Measurements from ENCODE around the gene TUBA4A. TPM values are rescaled to one million over a fixed set of nuclear protein-coding genes. Genes with fewer than 3 reads are reported as not detected.
"Not testable (repeated sequence)": the region's sequence is repeated elsewhere in the genome, so short reads cannot be mapped to it uniquely, and the experiment has no call there.

The TUBA4A gene
- total RNA-seq, 2 experiments from 2014 or later = 219 to 229 TPM

DNA sequence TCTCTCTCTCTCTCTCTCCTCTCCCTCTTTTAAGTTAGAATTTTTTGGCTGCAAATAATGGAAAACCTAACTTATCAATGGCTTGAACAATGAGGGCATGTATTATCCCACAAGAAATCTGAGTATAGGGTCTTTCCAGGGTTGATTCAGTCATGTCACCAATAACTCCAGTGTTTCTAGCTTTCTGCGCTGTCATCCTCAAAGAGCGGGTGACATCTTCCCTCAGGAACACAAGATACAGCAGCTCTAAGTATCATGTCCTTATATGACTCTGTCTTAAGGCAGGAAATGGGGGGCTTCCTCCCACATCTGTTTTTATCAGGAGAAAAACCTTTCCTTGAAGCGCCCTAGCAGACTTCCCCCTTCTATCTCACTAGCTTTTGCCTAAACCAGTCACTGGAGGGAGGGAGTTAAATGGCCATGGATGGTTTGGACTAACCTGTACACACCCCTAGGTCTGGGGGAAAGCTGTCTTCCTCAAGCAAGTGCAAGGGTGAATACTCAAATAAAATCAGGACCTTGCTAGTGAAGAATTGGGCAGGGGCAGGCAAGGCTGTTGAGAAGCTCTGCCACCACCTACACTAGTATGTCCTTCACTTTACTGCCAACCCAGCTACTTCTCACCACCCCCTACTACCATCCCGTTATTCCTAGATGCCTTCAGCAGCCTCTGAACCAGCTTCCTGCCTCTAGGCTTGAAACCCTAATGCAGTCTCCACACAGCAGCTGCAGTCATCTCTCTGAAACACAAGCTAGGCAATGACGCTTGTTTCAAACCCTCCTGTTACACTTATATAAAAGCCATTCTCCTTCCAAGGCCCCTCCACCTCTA, 7.5 kb upstream of the TUBA4A start:
- H3K36me3 Mint-ChIP-seq = no peaks in the 10 kb centered on the region
- no peaks in the 10 kb centered on the region for H3K9me3 Mint-ChIP-seq
- ChIA-PET CTCF (interaction anchor here (1.1 to 4.8 kb wide), 4 partner anchors 10 to 34 kb away, joined by 3 to 28 read pairs (median 13); partner anchors contain the start of gene DNAJB2), POLR2A (no interaction called here)
- intact Hi-C loops (cut with micrococcal nuclease) = no loop called here
- H3K4me3 Mint-ChIP-seq = no peak overlapping the region
- DNase-seq = no peak
- no peaks in the 10 kb centered on the region for H3K4me1 Mint-ChIP-seq (ENCODE audit: low read depth)
- H3K27ac Mint-ChIP-seq = no peak overlapping the region
- H3K27me3 Mint-ChIP-seq = peaks cover 1% of the 10 kb centered on the region

DNA sequence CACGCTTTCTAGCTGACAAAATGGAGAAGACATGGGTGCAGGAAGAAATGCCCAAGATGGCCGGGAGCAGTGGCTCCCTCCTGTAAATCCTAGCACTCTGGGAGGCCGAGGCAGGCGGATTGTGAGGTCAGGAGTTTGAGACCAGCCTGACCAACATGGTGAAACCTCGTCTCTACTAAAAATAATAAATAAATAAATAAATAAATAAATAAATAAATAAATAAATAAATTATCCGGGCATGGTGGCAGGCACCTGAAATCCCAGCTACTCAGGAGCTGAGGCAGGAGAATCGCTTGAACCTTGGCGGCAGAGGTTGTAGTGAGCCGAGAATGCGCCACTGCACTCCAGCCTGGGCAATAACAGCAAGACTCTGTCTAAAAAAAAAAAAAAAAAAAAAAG, 5.2 kb upstream of the TUBA4A start:
- not testable (repeated sequence) for H3K9me3 Mint-ChIP-seq, H3K27me3 Mint-ChIP-seq, H3K27ac Mint-ChIP-seq, H3K4me3 Mint-ChIP-seq, H3K36me3 Mint-ChIP-seq, DNase-seq
- peaks cover 13% of the 10 kb centered on the region for H3K4me1 Mint-ChIP-seq (ENCODE audit: low read depth)
- ChIA-PET POLR2A (interaction anchor here (1.1 kb wide), 1 partner anchor 14 kb away, joined by 3 read pairs; the partner anchor contains the start of genes GLB1L and STK16), CTCF (interaction anchor here (1.0 to 8.2 kb wide), 3 partner anchors 20 to 36 kb away, joined by 3 to 95 read pairs (median 14); partner anchors contain the start of gene DNAJB2)
- intact Hi-C loops (cut with micrococcal nuclease) = loop anchor here (10.0 kb wide), 1 partner anchor 604 kb away; the partner anchor contains the start of genes BCS1L and ZNF142

DNA sequence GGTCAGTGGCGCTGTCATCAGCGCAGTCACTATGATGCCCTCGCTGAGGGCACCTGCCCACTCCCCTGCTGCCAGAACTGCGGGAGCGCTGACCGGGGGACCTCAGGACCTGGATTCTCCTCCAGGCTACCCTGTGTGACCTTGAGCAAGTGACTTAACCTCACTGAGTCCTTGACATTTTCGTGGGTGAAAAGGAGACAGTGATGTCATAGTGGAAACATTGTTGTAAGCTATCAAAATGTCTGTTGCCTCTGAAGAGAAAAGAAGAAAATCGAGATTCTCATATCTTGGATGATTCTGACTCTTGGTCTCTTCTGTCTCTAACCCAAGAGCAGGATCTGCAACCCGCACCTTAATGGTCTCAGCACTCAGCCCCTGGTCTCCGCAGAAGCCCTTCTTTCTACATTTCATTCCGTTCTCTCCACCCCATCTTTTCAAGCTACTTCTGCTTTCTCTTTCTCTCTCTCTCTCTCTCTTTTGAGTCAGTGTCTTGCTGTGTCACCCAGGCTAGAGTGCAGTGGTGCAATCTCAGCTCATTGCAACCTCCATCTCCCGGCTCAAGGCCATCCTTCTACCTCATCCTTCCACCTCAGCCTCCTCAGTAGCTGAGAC, 978 bp upstream of the TUBA4A start:
- Mint-ChIP-seq H3K4me3 (peak overlapping the region; percentile 86), H3K27ac (peak overlapping the region; percentile 97), H3K4me1 (ENCODE audit: low read depth) (peaks cover 42% of the 10 kb centered on the region), H3K9me3 (no peaks in the 10 kb centered on the region), H3K27me3 (no peaks in the 10 kb centered on the region), H3K36me3 (peaks cover 32% of the 10 kb centered on the region)
- POLR2A ChIA-PET = interaction anchor here (0.8 to 4.7 kb wide), 13 partner anchors 9 to 358 kb away, joined by 3 to 85 read pairs (median 5); partner anchors contain the start of genes ABCB6, ANKZF1, ATG9A and CNPPD1
- CTCF ChIA-PET = interaction anchor here (0.8 to 8.2 kb wide), 10 partner anchors 9 to 95 kb away, joined by 3 to 95 read pairs (median 5); partner anchors contain the start of genes ANKZF1, ATG9A, DNAJB2 and GLB1L
- DNase-seq = peak; percentile 68
- intact Hi-C loops (cut with micrococcal nuclease) = loop anchor here (1.0 to 10.0 kb wide), 5 partner anchors 25 to 600 kb away; partner anchors contain the start of genes ANKZF1, ATG9A, BCS1L and RETREG2

DNA sequence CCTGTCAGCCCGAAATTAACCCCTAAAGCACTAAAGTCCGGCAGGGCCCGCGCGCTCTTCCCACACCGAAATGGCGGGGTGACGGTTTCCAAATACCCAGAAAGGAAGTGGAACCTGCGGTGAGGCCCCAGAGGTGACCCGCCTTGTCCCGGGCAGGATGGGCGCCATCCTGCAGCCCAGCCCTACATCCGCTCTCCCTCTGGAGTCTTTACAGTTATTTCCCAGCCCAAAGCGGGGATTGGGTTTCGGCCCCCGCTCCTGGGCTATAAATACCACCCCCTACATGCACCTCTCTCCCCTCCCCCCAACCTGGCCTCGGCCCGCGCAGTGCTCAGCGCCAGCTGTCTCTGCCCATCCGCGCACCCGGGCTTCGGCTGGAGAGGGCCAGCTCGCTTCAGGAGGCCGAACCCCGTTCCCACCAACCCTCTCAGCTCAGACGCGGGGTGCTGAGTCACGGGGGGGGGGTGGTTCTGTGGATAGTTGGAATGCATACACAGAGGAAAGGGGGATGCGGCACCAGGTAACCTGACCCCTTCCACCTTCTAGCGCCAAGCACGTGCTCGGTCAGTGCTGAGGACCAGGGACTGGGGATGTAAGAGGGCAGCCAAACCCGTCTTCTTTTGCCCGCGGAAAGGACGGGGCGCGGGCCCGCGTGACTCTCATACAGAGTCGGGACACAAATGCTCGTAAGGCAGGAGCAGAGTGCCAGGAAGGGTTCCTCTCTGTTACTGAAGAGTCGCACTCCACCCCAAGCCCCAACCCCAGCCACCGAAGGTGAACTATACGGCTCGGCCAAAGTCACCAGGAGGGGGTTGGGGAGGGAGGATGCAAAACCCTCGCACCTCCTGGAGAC, 592 bp downstream of the TUBA4A start, which contains the start of gene TUBA4B:
TSS of gene TUBA4B (plus strand) at position 344 of the 853 bp plus-strand sequence. CDS start at position 509, 165 bp downstream.
- CTCF ChIA-PET = interaction anchor here (0.5 to 8.2 kb wide), 6 partner anchors 14 to 1085 kb away, joined by 3 to 95 read pairs (median 4); partner anchors contain the start of genes ANKZF1, ATG9A and DNAJB2
- H3K36me3 Mint-ChIP-seq = peaks cover 46% of the 10 kb centered on the region
- H3K4me3 Mint-ChIP-seq = peak within 1 kb of the TSS; percentile 86
- no peaks in the 10 kb centered on the region for H3K9me3 Mint-ChIP-seq
- peaks cover 58% of the 10 kb centered on the region for H3K4me1 Mint-ChIP-seq (ENCODE audit: low read depth)
- intact Hi-C loops (cut with micrococcal nuclease) = loop anchor here (1.0 to 10.0 kb wide), 6 partner anchors 8 to 598 kb away; partner anchors contain the start of genes ABCB6, BCS1L, DNAJB2 and GLB1L
- POLR2A ChIA-PET = interaction anchor here (0.7 to 4.7 kb wide), 15 partner anchors 8 to 848 kb away, joined by 3 to 85 read pairs (median 6); partner anchors contain the start of genes ABCB6, ANKZF1, ATG9A and CNPPD1
- no peaks in the 10 kb centered on the region for H3K27me3 Mint-ChIP-seq
- H3K27ac Mint-ChIP-seq = peak within 1 kb of the TSS; percentile 97
- peak; percentile 79 for DNase-seq

DNA sequence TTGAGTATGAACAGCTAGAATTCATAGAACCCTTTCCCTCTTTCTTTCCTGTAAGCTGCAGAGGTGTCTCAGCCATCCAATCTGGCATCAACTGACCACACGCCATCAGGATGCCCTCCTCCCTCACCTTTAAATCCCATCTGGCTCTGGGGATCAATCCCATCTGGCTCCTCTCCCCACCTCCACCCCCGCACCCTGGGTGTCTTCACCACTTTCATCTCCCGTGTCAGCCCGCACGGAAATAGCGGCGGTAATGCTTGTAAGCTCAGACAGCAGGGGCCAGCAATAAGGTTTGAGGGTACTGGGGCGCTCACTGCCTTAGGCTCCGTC, 1.2 kb downstream of the TUBA4A start:
- H3K27ac Mint-ChIP-seq = peak overlapping the region; percentile 97
- H3K4me3 Mint-ChIP-seq = peak overlapping the region; percentile 86
- CTCF ChIA-PET = interaction anchor here (0.5 to 8.2 kb wide), 8 partner anchors 14 to 1085 kb away, joined by 3 to 95 read pairs (median 4); partner anchors contain the start of genes ANKZF1, ATG9A and DNAJB2
- H3K27me3 Mint-ChIP-seq = no peaks in the 10 kb centered on the region
- POLR2A ChIA-PET = interaction anchor here (0.7 to 4.7 kb wide), 11 partner anchors 7 to 848 kb away, joined by 4 to 85 read pairs (median 8); partner anchors contain the start of genes ABCB6, ANKZF1, ATG9A and CNPPD1
- peaks cover 64% of the 10 kb centered on the region for H3K4me1 Mint-ChIP-seq (ENCODE audit: low read depth)
- H3K36me3 Mint-ChIP-seq = peaks cover 51% of the 10 kb centered on the region
- intact Hi-C loops (cut with micrococcal nuclease) = loop anchor here (10.0 kb wide), 1 partner anchor 598 kb away; the partner anchor contains the start of genes BCS1L and ZNF142
- H3K9me3 Mint-ChIP-seq = no peaks in the 10 kb centered on the region
- DNase-seq = no peak

DNA sequence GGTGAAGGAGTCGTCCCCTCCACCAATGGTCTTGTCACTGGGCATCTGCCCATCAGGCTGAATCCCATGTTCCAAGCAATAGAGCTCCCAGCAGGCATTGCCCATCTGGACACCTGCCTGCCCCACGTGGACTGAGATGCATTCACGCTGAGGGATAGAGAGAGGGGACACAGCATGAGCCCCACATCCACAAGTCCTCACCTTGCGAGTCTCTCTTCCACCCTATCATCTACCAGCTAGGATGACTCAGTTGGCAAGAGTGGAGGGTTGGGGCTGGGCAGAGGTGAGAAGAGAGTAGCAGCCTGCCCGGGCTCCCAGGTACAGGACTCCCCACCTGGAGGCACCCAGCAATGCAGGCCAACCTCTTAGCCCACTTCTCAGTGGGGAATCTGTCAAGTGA, 1.6 kb downstream of the TUBA4A start:
- peaks cover 68% of the 10 kb centered on the region for H3K4me1 Mint-ChIP-seq (ENCODE audit: low read depth)
- intact Hi-C loops (cut with micrococcal nuclease) = loop anchor here (10.0 kb wide), 1 partner anchor 597 kb away; the partner anchor contains the start of genes BCS1L and ZNF142
- CTCF ChIA-PET = interaction anchor here (0.9 to 8.2 kb wide), 6 partner anchors 10 to 137 kb away, joined by 3 to 95 read pairs (median 4); partner anchors contain the start of gene DNAJB2

DNA sequence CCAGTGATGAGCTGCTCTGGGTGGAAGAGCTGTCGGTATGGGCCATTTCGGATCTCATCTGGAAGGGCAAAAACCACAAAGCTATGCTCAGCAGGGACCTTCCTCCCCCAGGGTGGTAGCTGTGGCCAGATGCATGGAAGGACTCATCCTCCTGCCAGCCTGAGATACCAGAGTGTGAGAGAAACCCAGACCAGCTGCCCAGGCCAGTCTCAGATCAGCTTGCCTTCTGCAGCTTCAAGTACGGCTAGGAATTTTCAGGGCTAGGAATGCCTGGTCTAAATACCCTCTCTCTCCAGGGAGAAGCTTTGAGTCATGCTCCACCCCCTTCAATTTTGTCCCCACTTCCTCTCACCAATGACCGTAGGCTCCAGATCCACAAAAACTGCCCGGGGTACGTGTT, 2.1 kb downstream of the TUBA4A start:
- Mint-ChIP-seq H3K27me3 (no peaks in the 10 kb centered on the region), H3K4me3 (peak overlapping the region; percentile 86), H3K4me1 (ENCODE audit: low read depth) (peaks cover 73% of the 10 kb centered on the region), H3K36me3 (peaks cover 57% of the 10 kb centered on the region), H3K27ac (peak overlapping the region; percentile 97), H3K9me3 (no peaks in the 10 kb centered on the region)
- CTCF ChIA-PET = interaction anchor here (0.9 to 8.2 kb wide), 6 partner anchors 11 to 92 kb away, joined by 3 to 95 read pairs (median 4); partner anchors contain the start of gene DNAJB2
- no peak for DNase-seq
- POLR2A ChIA-PET = interaction anchor here (0.9 to 4.7 kb wide), 6 partner anchors 12 to 75 kb away, joined by 4 to 85 read pairs (median 8); partner anchors contain the start of genes ANKZF1, ATG9A, CNPPD1 and DNAJB2
- intact Hi-C loops (cut with micrococcal nuclease) = loop anchor here (10.0 kb wide), 1 partner anchor 597 kb away; the partner anchor contains the start of genes BCS1L and ZNF142

More for the DNA sequence above, 1.6 kb downstream of the TUBA4A start:
- Mint-ChIP-seq H3K9me3 (no peaks in the 10 kb centered on the region), H3K27me3 (no peaks in the 10 kb centered on the region), H3K27ac (peak overlapping the region; percentile 97), H3K4me3 (peak overlapping the region; percentile 86), H3K36me3 (peaks cover 54% of the 10 kb centered on the region)
- POLR2A ChIA-PET = interaction anchor here (1.1 to 4.7 kb wide), 6 partner anchors 12 to 76 kb away, joined by 4 to 85 read pairs (median 8); partner anchors contain the start of genes ANKZF1, ATG9A, CNPPD1 and DNAJB2
- peak; percentile 57 for DNase-seq

DNA sequence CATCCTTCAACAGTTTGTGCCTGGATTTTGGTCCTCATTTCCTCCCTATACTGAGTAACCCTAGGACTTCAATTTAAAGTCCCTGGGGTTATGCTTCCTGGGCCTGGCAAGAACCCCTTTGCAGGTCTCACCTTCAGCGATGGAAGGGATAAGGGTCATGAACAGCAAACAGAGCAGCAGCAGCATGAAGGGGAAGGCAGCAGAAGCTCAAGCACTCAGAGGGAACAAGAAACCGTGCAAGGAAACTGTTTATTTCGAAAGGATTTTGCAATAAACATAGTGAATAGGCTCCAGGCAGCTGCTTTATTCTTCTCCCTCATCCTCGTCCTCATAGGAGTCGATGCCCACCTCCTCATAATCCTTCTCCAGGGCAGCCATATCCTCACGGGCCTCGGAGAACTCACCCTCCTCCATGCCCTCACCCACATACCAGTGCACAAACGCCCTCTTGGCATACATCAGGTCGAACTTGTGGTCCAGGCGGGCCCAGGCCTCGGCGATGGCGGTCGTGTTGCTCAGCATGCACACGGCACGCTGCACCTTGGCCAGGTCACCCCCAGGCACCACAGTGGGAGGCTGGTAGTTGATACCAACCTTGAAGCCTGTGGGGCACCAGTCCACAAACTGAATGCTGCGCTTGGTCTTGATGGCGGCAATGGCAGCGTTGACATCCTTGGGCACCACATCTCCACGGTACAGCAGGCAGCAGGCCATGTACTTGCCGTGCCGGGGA, 3.5 kb downstream of the TUBA4A start:
- DNase-seq = no peak
- ChIA-PET CTCF (interaction anchor here (1.0 to 6.8 kb wide), 6 partner anchors 28 to 192 kb away, joined by 3 to 51 read pairs (median 7); partner anchors contain the start of gene DNAJB2), POLR2A (interaction anchor here (1.6 to 3.3 kb wide), 5 partner anchors 20 to 44 kb away, joined by 3 to 32 read pairs (median 12); partner anchors contain the start of genes ABCB6, ANKZF1, ATG9A and DNAJB2)
- intact Hi-C loops (cut with micrococcal nuclease) = loop anchor here (10.0 kb wide), 1 partner anchor 595 kb away; the partner anchor contains the start of genes BCS1L and ZNF142
- Mint-ChIP-seq H3K36me3 (peaks cover 60% of the 10 kb centered on the region), H3K4me3 (peak overlapping the region; percentile 68), H3K27me3 (no peaks in the 10 kb centered on the region), H3K4me1 (ENCODE audit: low read depth) (peaks cover 74% of the 10 kb centered on the region), H3K9me3 (no peaks in the 10 kb centered on the region), H3K27ac (peak overlapping the region; percentile 98)

DNA sequence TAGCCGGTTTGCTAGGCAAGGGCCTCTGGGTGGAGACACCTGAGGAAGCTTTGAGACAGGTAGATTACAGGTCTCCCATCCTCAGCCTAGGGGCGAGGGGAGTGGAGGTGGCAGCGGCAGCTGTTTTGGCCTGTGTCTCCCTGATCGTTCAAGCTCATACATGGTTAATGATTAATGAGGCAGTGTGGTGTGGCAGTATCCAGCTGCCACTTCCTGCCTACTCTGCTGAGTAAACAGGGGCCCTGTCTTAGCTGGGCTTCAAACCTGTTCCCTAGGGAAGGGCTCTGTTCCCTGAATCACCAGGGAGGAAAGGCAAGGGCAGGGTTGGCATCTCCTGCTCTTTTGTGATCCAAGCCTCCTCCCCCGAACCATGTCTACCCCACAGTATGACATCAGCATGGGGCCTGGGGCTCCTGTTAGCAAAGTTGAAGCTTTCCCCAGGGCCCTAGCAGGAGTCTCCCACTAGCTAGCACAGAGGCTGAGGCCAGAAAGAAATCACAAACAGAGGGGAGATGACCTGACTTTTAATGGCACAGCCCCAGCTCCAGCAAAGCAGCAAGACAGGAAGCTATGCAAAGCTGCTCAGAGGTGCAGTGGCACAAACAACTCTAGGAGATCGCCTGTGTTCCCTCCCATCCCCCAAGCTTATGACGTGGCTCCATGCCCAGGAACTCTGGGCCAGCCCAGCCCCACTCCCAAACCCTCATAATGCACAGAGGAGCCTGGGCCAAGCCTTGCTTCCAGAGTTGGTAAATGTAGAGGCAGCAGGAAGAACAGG, 4.3 kb downstream of the TUBA4A start:
- peaks cover 75% of the 10 kb centered on the region for H3K4me1 Mint-ChIP-seq (ENCODE audit: low read depth)
- H3K27ac Mint-ChIP-seq = peak overlapping the region; percentile 98
- peak overlapping the region; percentile 68 for H3K4me3 Mint-ChIP-seq
- intact Hi-C loops (cut with micrococcal nuclease) = loop anchor here (5.0 kb wide), 1 partner anchor 852 kb away; the partner anchor contains the start of gene CTDSP1
- no peaks in the 10 kb centered on the region for H3K27me3 Mint-ChIP-seq
- DNase-seq = peak; percentile 62
- ChIA-PET POLR2A (interaction anchor here (1.0 to 3.3 kb wide), 6 partner anchors 20 to 43 kb away, joined by 3 to 32 read pairs (median 8); partner anchors contain the start of genes ABCB6, ANKZF1, ATG9A and DNAJB2), CTCF (interaction anchor here (1.0 to 6.8 kb wide), 11 partner anchors 20 to 191 kb away, joined by 3 to 51 read pairs (median 4); partner anchors contain the start of genes ANKZF1, ATG9A, CNPPD1 and DNAJB2)
- no peaks in the 10 kb centered on the region for H3K9me3 Mint-ChIP-seq
- peaks cover 60% of the 10 kb centered on the region for H3K36me3 Mint-ChIP-seq
